NCI-H526 (cell line): ENCODE measurements around the gene CDC42BPB.

Experiments used
- DNase-seq, 2 experiments: peaks; one replicate each; lab custom pipeline; 2025; lab: John Stamatoyannopoulos, UW

The CDC42BPB gene

GRCh38 chr14:103073367-103073875 lies 16.1 kb upstream of the CDC42BPB start:
- DNase-seq = no peak

- peak in 1 of 2 experiments; percentile 36 for DNase-seq
Measured at GRCh38 chr14:103072595-103073366, 15.4 kb upstream of the CDC42BPB start.

DNA sequence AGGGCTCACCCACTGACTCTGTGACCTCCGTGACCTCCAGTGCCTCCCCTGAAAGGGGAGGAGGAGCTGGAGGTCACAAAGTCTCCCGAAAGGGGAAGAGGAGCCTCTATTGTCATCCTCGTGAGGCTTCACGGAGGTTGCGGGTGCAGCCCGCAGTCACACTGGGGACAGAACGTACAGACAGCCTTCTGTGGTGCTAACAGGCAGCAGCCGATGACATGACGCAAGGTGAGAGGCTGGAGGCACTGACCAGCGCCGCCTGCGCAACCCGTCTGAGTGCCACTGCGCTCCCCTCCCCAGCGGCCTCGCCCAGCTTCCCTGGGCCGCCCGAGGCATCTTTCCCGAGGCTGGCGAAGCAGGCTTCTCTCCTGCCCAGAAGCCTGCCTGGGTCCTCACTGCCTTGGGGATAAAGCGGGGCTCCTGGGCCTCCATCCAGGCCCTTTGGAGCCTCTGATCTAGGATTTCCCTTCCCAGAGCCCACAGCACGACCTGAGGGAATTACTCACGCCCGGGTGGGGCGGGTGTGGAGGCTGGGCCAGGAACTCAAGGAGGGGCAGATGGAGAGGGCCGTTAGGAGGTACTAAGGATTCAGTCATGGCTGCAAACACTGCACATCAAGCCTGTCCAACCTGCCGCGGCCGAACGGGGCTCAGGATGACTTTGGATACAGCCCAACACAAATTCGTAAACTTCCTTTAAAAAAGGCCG lies 14.3 kb upstream of the CDC42BPB start:
- no peak for DNase-seq

- no peak for DNase-seq
Measured at GRCh38 chr14:103070971-103071542, 13.7 kb upstream of the CDC42BPB start.

DNA sequence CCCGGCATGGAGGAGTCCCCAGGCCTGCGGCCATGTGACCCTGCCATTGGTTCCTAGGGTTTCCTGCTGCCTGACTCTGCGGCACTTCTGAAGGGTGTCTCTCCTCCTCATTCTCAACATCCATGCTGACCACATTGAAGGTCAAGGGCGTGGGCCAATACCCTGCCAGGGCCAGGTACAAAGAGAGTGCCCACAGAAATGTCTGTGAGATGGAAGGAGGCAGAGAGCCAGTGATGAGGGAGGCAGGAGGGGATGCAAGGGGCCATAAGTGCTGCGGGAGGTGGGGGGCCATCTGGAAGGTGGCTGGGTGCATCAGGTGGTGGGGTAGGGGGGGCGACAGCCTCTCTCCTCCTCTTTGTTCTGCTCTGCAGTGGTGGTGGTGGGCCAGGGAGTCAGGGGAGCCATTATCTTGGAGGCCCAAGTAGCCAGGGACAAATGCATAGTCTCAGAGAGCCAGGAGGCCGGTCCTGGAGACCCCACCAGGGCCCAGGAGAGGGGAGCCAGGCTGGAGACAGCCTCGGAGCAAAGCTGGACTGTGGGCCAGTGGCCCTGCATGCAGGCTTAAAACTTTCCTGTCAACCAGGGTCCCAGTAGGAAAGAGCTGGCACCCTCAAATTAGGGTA lies 13.0 kb upstream of the CDC42BPB start:
- DNase-seq = no peak

- no peak for DNase-seq
Measured at GRCh38 chr14:103068351-103069073, 11.2 kb upstream of the CDC42BPB start.

GRCh38 chr14:103067231-103067954 lies 10.0 kb upstream of the CDC42BPB start:
- no peak for DNase-seq

- DNase-seq = no peak
Measured at GRCh38 chr14:103066399-103066798, 9.1 kb upstream of the CDC42BPB start.

DNA sequence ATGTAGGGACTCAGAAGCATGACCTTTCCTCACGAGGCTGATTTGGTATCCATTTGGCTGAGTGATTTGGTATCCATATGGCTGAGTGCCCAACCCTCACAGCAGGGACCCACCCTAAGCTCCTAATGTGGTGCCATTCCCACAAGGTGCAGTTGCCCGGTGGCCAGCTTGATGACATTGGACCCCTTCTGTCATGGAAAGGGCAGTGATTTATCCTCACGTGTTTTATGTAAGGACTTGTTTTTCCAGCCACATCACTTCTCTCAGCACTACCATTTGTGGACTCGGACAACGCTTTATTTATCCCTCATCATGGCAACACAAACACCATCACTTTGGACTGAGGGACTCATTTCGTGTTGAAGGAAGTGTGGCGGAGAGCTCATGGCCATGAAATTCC lies 8.5 kb upstream of the CDC42BPB start:
- no peak for DNase-seq

DNA sequence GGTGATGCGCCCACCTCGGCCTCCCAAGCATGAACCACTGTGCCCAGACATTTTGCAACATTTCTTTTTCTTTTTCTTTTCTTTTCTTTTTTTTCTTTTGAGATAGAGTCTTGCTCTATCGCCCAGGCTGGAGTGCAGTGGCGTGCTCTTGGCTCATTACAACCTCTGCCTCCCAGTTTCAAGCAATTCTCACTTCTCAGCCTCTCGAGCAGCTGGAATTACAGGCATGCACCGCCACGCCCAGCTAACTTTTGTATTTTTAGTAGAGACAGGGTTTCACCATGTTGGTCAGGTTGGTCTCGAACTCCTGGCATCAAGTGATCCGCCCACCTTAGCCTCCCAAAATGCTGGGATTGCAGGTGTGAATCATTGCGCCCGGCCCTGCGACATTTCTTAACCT lies 7.6 kb upstream of the CDC42BPB start:
- no peak for DNase-seq

- no peak for DNase-seq
Measured at GRCh38 chr14:103064436-103064835, 7.1 kb upstream of the CDC42BPB start.

DNA sequence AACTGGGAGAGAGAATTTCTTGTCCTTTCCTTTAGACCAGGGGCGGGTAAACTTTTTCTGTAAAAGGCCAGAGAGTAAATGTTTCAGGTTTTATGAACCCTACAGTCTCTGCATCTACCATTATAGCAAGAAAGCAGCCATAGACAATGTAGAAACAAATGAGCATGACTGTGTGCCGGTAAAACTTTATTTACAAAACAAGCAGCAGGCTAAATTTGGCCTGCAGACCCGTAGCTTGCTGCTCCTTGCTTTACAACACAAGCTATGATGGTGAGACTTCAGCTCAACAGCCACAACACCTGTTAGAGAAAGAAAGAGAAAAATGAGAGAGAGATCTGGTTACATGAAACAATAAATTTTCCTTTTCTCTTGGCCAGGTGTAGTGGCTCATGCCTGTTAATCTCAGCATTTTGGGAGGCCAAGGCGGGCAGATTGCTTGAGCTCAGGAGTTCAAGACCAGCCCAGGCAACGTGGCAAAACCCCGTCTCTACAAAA lies 4.2 kb upstream of the CDC42BPB start:
- no peak for DNase-seq

DNA sequence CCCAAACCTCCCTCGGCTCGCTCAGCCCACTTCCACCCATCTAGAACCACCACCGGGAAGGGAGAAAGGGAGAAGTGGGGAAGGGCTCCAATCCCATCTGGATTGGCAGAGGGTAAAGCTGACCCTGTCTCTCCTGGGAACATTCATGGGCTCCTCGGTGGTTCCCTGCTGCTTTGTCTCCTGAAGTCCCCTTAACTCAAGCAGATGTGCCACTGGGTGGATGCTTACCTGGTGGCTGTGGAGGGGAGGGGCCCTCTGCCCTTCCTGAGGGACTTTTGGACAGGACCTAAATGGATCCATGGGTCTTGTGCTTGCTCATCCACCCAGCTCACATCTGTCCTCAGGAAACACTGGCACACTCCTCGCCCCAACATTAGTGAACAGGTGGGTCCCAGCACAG lies 2.2 kb upstream of the CDC42BPB start:
- DNase-seq = no peak

- DNase-seq = no peak
Measured at GRCh38 chr14:103058164-103059055, 1.1 kb upstream of the CDC42BPB start.

DNA sequence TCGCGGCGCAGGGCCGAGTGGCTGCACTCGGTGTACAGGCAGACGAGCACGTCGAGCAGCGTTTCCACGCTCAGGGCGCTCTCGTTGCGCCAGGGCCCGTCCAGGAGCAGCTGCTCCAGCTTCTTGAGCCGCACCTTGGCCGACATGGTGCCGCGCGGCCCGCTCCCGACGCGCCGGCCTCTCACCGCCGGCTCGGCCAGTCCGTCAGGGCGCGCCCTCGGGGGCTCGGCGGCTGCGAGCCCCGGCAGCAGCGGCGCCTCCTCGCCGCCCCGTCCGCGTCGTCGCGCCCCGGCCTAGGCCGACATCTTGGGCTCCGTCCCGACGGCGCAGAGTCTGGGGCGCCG lies 349 bp downstream of the CDC42BPB start:
- DNase-seq = peak in 1 of 2 experiments; percentile 49

- DNase-seq = peak in 1 of 2 experiments; percentile 74
Measured at GRCh38 chr14:103056322-103057027, 874 bp downstream of the CDC42BPB start.

DNA sequence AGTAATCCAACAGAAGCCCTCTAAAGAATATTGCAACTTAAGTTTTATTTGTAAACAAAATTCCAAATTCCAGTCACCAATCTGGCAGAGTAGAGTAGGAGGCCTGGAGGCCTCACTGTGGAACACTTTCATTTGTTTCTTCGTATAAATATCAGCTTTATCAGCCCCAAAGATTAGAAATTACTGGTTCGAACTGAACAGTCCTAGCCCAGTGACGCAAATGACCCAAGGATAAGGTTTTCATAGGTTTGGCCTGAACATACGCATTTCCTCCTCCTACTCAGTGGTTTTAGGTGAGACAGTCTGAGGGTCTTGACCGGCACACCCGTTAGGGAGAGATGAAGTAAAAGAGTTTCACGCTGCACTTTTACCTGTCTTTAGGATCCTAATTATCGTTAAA lies 1.7 kb downstream of the CDC42BPB start:
- DNase-seq = no peak

GRCh38 chr14:103052407-103052806 lies 4.9 kb downstream of the CDC42BPB start:
- no peak for DNase-seq

- DNase-seq = no peak
Measured at GRCh38 chr14:103050935-103051334, 6.4 kb downstream of the CDC42BPB start.
